ENCODE measurements around the gene ADAMTS10. TPM values are rescaled to one million over a fixed set of nuclear protein-coding genes. Genes with fewer than 3 reads are reported as not detected.
"Not testable (repeated sequence)": the region's sequence is repeated elsewhere in the genome, so short reads cannot be mapped to it uniquely, and the experiment has no call there.

ADAMTS10 gene
- total and polyA plus RNA-seq, 3 experiments from 2014 or later = 1.3 to 16.2 (median 13.2) TPM

DNA sequence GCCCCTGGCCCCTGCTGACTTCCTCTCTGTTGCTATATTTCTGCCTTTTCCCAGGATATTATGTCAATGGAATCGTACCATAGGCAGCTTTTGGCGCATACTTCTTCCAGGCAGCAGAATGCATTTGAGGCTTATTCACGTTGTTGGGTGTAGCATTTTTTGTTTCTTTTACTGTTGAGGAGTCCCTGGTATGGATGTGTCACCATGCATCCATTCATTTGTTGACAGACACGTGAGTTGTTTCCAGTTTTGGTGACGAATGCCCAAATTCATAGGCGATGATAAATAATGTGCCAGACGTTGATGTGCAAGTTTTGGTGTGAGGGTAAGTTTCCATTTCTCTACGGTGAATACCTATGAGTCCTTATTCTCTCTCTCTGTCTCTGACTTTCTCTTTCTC is 24.9 kb upstream of the ADAMTS10 start:
- no peaks in the 10 kb centered on the region for H3K9me3 Mint-ChIP-seq
- ChIA-PET POLR2A (no interaction called here), CTCF (no interaction called here)
- no peaks in the 10 kb centered on the region for H3K36me3 ChIP-seq (ENCODE audit: insufficient read depth, low read length)
- H3K27me3 ChIP-seq (ENCODE audit: insufficient read depth, low read length, poor library complexity, severe bottlenecking) = no peaks in the 10 kb centered on the region
- H3K27ac Mint-ChIP-seq = peak overlapping the region in 1 of 8 donors; percentile 44
- no peak overlapping the region for H3K27ac ChIP-seq (ENCODE audit: low read depth, low read length)
- H3K27me3 Mint-ChIP-seq = peaks cover 10 to 22% of the 10 kb centered on the region in 2 donors
- no peak overlapping the region for H3K4me3 ChIP-seq (ENCODE audit: low read length)
- DNase-seq = no peak
- H3K4me1 ChIP-seq (ENCODE audit: insufficient read depth, low read length) = no peaks in the 10 kb centered on the region
- H3K4me3 Mint-ChIP-seq = no peak overlapping the region
- H3K9me3 ChIP-seq (ENCODE audit: low read length) = no peaks in the 10 kb centered on the region
- peaks cover 0 to 6% (median 5%) of the 10 kb centered on the region in 3 donors for H3K4me1 Mint-ChIP-seq
- no peaks in the 10 kb centered on the region for H3K36me3 Mint-ChIP-seq

- no peak for DNase-seq
- H3K36me3 Mint-ChIP-seq = no peaks in the 10 kb centered on the region
- H3K27ac Mint-ChIP-seq = no peak overlapping the region
- H3K4me1 Mint-ChIP-seq = no peaks in the 10 kb centered on the region
- no peaks in the 10 kb centered on the region for H3K9me3 Mint-ChIP-seq
- Histone ChIP-seq H3K4me1 (ENCODE audit: insufficient read depth, low read length) (no peaks in the 10 kb centered on the region), H3K36me3 (ENCODE audit: insufficient read depth, low read length) (no peaks in the 10 kb centered on the region), H3K27me3 (ENCODE audit: insufficient read depth, low read length, poor library complexity, severe bottlenecking) (no peaks in the 10 kb centered on the region), H3K27ac (ENCODE audit: low read depth, low read length) (no peak overlapping the region), H3K4me3 (ENCODE audit: low read length) (no peak overlapping the region), H3K9me3 (ENCODE audit: low read length) (no peaks in the 10 kb centered on the region)
- H3K4me3 Mint-ChIP-seq = no peak overlapping the region
- POLR2A ChIA-PET = no interaction called here
- CTCF ChIA-PET = no interaction called here
- peaks cover 3% of the 10 kb centered on the region in 2 donors for H3K27me3 Mint-ChIP-seq
Measured at GRCh38 chr19:8631425-8631819, 20.9 kb upstream of the ADAMTS10 start.

DNA sequence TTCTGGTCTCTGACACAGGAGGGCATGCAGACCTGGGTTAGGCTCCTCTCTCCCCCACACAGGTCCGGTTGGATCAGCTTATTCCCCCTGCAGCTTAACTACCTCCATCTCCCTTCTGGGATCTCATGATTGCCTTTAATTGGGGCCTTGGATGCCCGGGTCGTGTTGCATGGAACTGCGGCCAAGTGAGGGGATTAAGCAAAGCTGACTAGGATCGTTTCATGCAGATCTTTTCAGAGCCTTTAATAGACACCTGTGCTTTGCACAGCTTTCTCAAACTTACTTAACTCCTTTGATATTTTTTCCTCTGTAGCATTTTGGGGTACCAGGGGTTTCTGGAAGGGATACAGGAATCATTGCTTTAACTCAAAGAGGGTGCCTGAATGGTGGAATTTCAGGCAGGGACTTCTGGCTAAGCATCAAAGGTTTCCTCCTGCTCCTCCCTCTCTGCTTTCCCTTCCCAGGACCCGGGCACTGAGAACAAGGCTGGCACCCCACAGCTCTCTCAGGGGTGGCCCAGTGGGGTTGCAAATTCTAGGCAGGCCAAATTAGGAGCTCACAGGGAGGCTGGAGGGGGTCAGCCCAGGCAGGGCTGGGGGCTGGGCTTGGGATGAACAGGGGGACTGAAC is 20.4 kb upstream of the ADAMTS10 start:
- no peak for DNase-seq
- Histone ChIP-seq H3K27me3 (ENCODE audit: insufficient read depth, low read length, poor library complexity, severe bottlenecking) (no peaks in the 10 kb centered on the region), H3K4me3 (ENCODE audit: low read length) (no peak overlapping the region), H3K9me3 (ENCODE audit: low read length) (no peaks in the 10 kb centered on the region), H3K27ac (ENCODE audit: low read depth, low read length) (no peak overlapping the region), H3K36me3 (ENCODE audit: insufficient read depth, low read length) (no peaks in the 10 kb centered on the region), H3K4me1 (ENCODE audit: insufficient read depth, low read length) (no peaks in the 10 kb centered on the region)
- Mint-ChIP-seq H3K9me3 (no peaks in the 10 kb centered on the region), H3K4me3 (no peak overlapping the region), H3K27ac (peak overlapping the region in 1 of 8 donors; percentile 79), H3K27me3 (peaks cover 3% of the 10 kb centered on the region in 2 donors), H3K36me3 (no peaks in the 10 kb centered on the region), H3K4me1 (no peaks in the 10 kb centered on the region)
- POLR2A ChIA-PET = no interaction called here
- CTCF ChIA-PET = interaction anchor here (1.2 kb wide), 1 partner anchor 11 kb away, joined by 4 read pairs; no protein-coding TSS in a partner anchor

DNA sequence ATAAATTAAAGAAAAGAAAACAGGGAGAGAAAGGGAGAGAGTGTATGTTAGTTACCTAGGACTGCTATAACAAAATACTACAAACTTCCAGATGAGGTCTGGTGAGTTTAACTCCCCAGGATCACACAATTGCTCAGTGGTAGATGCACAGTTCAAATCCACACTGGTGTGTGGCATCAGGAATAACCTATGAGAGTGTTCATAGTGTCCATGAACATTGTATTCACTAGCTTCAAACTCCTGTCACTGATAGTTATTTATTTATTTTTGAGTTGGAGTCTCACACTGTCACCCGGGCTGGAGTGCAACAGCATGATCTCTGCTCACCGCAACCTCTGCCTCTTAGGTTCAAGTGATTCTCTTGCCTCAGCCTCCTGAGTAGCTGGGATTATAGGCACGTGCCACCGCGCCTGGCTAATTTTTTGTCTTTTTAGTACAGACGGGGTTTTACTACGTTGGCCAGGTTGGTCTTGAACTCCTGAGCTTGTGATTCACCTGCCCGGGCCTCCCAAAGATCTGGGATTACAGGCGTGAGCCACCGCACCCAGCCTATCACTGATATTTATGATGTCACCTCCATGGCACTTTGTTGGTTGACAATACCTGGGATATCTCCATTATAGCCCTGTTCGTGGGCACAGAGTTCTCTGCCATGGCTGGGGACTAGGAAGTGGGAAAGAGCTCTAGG is 19.6 kb upstream of the ADAMTS10 start, which contains the start of gene NFILZ:
NFILZ (plus strand) TSS at position 638 of the 688 bp plus-strand sequence. CDS start 46,133 bp downstream, outside the sequence.
- Mint-ChIP-seq H3K4me3 (no peak within 1 kb of the TSS), H3K36me3 (no peaks in the 10 kb centered on the region), H3K27ac (peak within 1 kb of the TSS in 1 of 8 donors; percentile 79), H3K4me1 (no peaks in the 10 kb centered on the region), H3K9me3 (no peaks in the 10 kb centered on the region), H3K27me3 (peaks cover 0 to 3% of the 10 kb centered on the region in 2 donors)
- Histone ChIP-seq H3K27me3 (ENCODE audit: insufficient read depth, low read length, poor library complexity, severe bottlenecking) (no peaks in the 10 kb centered on the region), H3K27ac (ENCODE audit: low read depth, low read length) (no peak within 1 kb of the TSS), H3K4me3 (ENCODE audit: low read length) (no peak within 1 kb of the TSS), H3K9me3 (ENCODE audit: low read length) (no peaks in the 10 kb centered on the region), H3K36me3 (ENCODE audit: insufficient read depth, low read length) (no peaks in the 10 kb centered on the region), H3K4me1 (ENCODE audit: insufficient read depth, low read length) (no peaks in the 10 kb centered on the region)
- CTCF ChIA-PET = interaction anchor here (1.2 kb wide), 1 partner anchor 11 kb away, joined by 4 read pairs; no protein-coding TSS in a partner anchor
- DNase-seq = no peak
- POLR2A ChIA-PET = no interaction called here

DNA sequence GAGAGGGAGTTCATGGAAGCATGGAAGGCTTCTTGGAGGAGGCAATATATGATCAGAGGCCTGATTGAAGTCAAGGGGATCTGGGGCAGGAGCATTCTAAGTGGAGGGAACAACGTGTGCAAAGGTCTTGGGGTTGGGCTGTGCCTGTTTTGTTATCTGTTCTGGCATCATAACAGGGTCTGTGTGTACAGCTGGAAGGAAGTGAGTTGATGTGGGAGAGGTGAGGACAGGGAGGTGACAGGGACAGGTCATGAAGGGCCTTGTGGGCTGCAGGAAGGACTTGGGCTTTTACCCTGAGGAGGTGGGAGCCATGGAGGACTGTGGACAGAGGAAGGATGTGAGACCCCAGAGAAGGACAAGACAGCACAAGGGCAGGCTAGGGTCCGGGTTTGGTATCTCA is 18.7 kb upstream of the ADAMTS10 start:
- Histone ChIP-seq H3K36me3 (ENCODE audit: insufficient read depth, low read length) (no peaks in the 10 kb centered on the region), H3K9me3 (ENCODE audit: low read length) (no peaks in the 10 kb centered on the region), H3K4me3 (ENCODE audit: low read length) (no peak overlapping the region), H3K4me1 (ENCODE audit: insufficient read depth, low read length) (no peaks in the 10 kb centered on the region), H3K27me3 (ENCODE audit: insufficient read depth, low read length, poor library complexity, severe bottlenecking) (no peaks in the 10 kb centered on the region), H3K27ac (ENCODE audit: low read depth, low read length) (no peak overlapping the region)
- peak overlapping the region in 1 of 8 donors; percentile 69 for H3K27ac Mint-ChIP-seq
- no peaks in the 10 kb centered on the region for H3K36me3 Mint-ChIP-seq
- peaks cover 0 to 6% of the 10 kb centered on the region in 2 donors for H3K27me3 Mint-ChIP-seq
- POLR2A ChIA-PET = no interaction called here
- H3K9me3 Mint-ChIP-seq = no peaks in the 10 kb centered on the region
- no peak overlapping the region for H3K4me3 Mint-ChIP-seq
- CTCF ChIA-PET = interaction anchor here (0.5 kb wide), 1 partner anchor 9 kb away, joined by 3 read pairs; no protein-coding TSS in a partner anchor
- H3K4me1 Mint-ChIP-seq = no peaks in the 10 kb centered on the region
- no peak for DNase-seq

- Mint-ChIP-seq H3K36me3 (no peaks in the 10 kb centered on the region), H3K9me3 (no peaks in the 10 kb centered on the region), H3K4me1 (no peaks in the 10 kb centered on the region), H3K27me3 (peaks cover 0 to 6% of the 10 kb centered on the region in 2 donors), H3K27ac (no peak overlapping the region), H3K4me3 (no peak overlapping the region)
- Histone ChIP-seq H3K36me3 (ENCODE audit: insufficient read depth, low read length) (no peaks in the 10 kb centered on the region), H3K27me3 (ENCODE audit: insufficient read depth, low read length, poor library complexity, severe bottlenecking) (no peaks in the 10 kb centered on the region), H3K4me1 (ENCODE audit: insufficient read depth, low read length) (no peaks in the 10 kb centered on the region), H3K9me3 (ENCODE audit: low read length) (no peaks in the 10 kb centered on the region), H3K27ac (ENCODE audit: low read depth, low read length) (no peak overlapping the region), H3K4me3 (ENCODE audit: low read length) (no peak overlapping the region)
- CTCF ChIA-PET = no interaction called here
- no peak for DNase-seq
- POLR2A ChIA-PET = interaction anchor here (0.6 kb wide), 1 partner anchor 58 kb away, joined by 5 read pairs; no protein-coding TSS in a partner anchor
Measured at GRCh38 chr19:8626842-8627241, 16.3 kb upstream of the ADAMTS10 start.

GRCh38 chr19:8622886-8623285 is 12.4 kb upstream of the ADAMTS10 start:
- H3K4me1 Mint-ChIP-seq; H3K9me3 ChIP-seq (ENCODE audit: low read length); H3K9me3 Mint-ChIP-seq; POLR2A ChIA-PET; H3K27me3 ChIP-seq (ENCODE audit: insufficient read depth, low read length, poor library complexity, severe bottlenecking); H3K27me3 Mint-ChIP-seq; H3K4me1 ChIP-seq (ENCODE audit: insufficient read depth, low read length); H3K27ac Mint-ChIP-seq; DNase-seq; H3K36me3 ChIP-seq (ENCODE audit: insufficient read depth, low read length); H3K4me3 ChIP-seq (ENCODE audit: low read length); H3K27ac ChIP-seq (ENCODE audit: low read depth, low read length); H3K36me3 Mint-ChIP-seq: not testable (repeated sequence)
- H3K4me3 Mint-ChIP-seq = peak overlapping the region in 1 of 7 donors; percentile 6
- CTCF ChIA-PET = interaction anchor here (0.6 to 1.8 kb wide), 4 partner anchors 41 to 1287 kb away, joined by 3 to 4 read pairs (median 4); no protein-coding TSS in a partner anchor

GRCh38 chr19:8618751-8619150 is 8.2 kb upstream of the ADAMTS10 start:
- POLR2A ChIA-PET = no interaction called here
- Mint-ChIP-seq H3K4me3 (no peak overlapping the region), H3K9me3 (no peaks in the 10 kb centered on the region), H3K4me1 (peaks cover 7 to 12% (median 11%) of the 10 kb centered on the region in 3 donors), H3K27ac (no peak overlapping the region), H3K27me3 (peaks cover 0 to 7% of the 10 kb centered on the region in 2 donors), H3K36me3 (no peaks in the 10 kb centered on the region)
- H3K4me3 ChIP-seq (ENCODE audit: low read length) = no peak overlapping the region
- H3K27ac ChIP-seq (ENCODE audit: low read depth, low read length) = no peak overlapping the region
- no peaks in the 10 kb centered on the region for H3K36me3 ChIP-seq (ENCODE audit: insufficient read depth, low read length)
- DNase-seq = no peak
- peaks cover 10% of the 10 kb centered on the region for H3K4me1 ChIP-seq (ENCODE audit: insufficient read depth, low read length)
- H3K9me3 ChIP-seq (ENCODE audit: low read length) = no peaks in the 10 kb centered on the region
- CTCF ChIA-PET = no interaction called here
- H3K27me3 ChIP-seq (ENCODE audit: insufficient read depth, low read length, poor library complexity, severe bottlenecking) = no peaks in the 10 kb centered on the region

Measured in CD8-positive, alpha-beta memory T cell (primary cell).